NCI-H82 treated with DMSO at 0.1 percent for 48 hours (cell line): ENCODE results near the gene GSTM4.

Experiments
- DNase-seq: peaks from one replicate; lab custom pipeline; 2025; ENCODE audit not compliant: unreplicated experiment; lab: John Stamatoyannopoulos, UW

Gene GSTM4

GRCh38 chr1:109624201-109625010 is 31.5 kb upstream of the GSTM4 start:
- DNase-seq, result no peak

GRCh38 chr1:109625176-109625575 is 30.7 kb upstream of the GSTM4 start:
- DNase-seq, result no peak

- DNase-seq, result no peak
Measured at GRCh38 chr1:109625601-109626560, 30.0 kb upstream of the GSTM4 start.

GRCh38 chr1:109626682-109627408 is 29.1 kb upstream of the GSTM4 start:
- DNase-seq, result no peak

- DNase-seq, result no peak
Measured at GRCh38 chr1:109627692-109628399, 28.1 kb upstream of the GSTM4 start.

- no peak for DNase-seq
Measured at GRCh38 chr1:109628540-109629321, 27.2 kb upstream of the GSTM4 start.

DNA sequence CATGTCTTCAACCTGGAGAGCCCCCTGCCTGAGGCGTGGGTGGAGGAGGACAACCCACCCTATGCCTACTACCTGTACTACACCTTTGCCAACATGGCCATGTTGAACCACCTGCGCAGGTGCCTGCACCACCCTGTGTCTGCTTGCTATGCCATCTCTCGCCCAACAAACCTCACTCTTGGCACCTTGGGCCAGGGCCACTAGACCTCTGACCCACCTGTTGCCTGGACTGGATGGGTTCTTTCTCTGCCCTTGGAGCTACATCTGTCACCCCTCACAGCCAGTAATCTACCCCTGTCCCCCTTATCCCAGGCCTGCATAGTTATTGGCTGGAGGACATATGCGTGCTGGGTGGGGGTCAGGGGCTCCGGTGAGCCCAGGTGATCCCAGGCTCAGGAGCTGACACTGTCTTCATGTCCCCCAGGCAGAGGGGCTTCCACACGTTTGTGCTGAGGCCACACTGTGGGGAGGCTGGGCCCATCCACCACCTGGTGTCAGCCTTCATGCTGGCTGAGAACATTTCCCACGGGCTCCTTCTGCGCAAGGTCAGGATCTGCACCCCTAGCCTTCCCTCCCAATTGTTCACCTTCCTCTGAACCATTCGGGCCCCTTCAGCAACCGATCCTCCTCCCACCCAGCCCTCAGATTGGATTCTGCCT is 26.4 kb upstream of the GSTM4 start:
- DNase-seq, result no peak

GRCh38 chr1:109630081-109630897 is 25.6 kb upstream of the GSTM4 start:
- no peak for DNase-seq

- no peak for DNase-seq
Measured at GRCh38 chr1:109630898-109631512, 24.9 kb upstream of the GSTM4 start.

DNA sequence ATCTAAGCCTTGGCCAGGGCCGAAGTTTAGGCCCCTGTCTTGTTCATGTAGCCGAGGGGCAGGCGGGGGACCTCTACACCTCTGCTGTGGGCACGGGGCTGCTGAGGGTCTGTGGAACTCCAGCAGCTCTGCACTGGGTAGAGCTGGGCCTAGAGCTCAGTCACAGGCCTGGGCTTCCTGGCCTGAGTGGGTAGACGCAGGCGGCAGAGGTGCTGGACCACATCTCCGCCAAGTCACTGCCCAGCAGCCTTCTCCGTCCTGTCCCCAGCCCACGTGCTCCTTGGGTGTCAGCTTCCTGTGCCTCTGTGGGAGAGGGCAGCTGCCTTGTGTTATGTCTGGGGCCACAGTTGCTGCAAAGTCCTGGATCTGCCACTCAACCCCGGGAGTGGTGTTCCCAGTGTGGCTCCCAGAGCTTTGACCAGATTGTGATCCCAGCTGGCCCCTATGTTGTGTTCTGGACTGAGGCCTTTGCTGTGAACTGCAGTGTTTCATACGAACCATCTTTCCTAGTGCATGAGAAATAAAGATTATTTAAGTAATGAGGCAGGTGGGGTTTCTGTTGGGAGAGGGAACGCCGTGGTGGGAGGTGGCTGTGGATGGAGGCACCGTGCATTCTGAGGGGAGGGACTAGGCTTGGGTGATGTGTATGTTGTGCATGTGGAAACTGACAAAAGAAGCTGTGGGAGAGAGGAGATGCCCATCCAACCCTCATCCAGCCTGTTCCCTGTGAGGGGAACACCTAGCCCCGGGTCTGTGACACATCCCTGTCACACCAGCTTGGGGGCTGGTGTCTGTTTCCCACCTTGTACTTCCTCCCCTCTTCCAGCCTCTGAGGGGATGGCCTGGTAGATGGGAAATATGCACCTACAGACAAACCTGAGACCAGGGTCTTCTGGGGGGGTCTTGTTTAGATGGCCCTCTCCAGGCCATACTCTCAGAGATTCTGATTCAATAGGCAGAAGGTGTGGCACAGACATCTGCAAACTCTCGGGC is 24.1 kb upstream of the GSTM4 start:
- no peak for DNase-seq

DNA sequence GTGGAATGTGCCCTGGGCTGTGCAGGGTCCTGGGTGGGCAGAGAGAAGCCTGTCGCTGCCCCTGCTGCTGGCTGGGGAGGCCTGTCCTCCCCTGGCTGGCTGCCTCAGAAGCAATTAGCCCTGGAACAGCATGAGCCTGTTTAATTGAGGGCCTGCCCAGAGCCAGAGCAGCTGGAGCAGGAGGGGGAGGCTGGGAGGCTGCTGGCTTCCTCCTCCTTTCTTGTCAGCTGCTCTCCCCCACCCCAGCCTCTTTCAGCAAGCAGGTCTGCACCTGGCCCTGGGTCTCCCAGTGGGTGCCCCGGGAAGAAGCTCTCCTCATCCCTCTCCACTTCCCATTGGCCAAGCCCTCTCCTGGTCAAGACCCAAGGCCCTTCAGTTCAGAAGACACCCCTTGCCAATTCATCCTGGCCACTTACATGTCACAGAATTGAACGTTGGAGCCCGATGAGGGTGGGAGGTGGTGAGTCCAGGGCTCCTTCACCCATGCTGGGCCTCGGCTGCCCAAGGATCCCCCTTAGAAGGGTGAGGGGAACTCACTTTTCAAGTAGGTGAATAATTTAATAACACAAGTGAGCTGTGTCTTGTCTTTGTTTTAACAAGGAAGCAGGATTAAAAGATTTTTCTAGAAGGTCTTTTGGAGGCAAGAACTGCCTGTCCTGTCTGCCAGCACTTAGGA is 23.1 kb upstream of the GSTM4 start:
- peak; percentile 64 for DNase-seq

DNA sequence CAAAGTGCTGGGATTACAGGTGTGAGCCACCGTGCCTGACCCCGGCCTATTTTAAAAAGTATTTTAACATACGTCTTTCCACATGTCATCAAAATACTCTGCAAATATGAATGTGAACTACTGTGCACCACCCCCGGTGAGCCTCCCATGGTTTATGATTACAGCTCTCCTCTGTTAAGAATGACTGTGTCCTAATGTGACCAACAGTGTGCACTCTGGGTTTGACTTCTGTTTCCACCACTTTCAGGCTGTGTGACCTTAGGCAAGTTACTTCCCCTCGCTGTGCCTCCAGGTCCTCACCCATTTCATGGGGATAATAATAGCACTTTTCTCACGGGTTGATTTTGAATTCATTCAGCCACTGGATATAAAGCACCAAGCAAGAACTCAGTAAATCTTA is 21.6 kb upstream of the GSTM4 start:
- no peak for DNase-seq

GRCh38 chr1:109634771-109635750 is 20.8 kb upstream of the GSTM4 start:
- DNase-seq, result no peak

- DNase-seq, result no peak
Measured at GRCh38 chr1:109635862-109636200, 20.1 kb upstream of the GSTM4 start.

- no peak for DNase-seq
Measured at GRCh38 chr1:109636201-109636952, 19.5 kb upstream of the GSTM4 start.
